NCI-H2107 treated with DMSO at 0.1 percent for 48 hours (cell line): ENCODE measurements around the gene CPT1A.

Experiments used
- DNase-seq: peaks from one replicate; lab custom pipeline; 2025; ENCODE audit not compliant: unreplicated experiment; lab: John Stamatoyannopoulos, UW

The CPT1A gene

DNA sequence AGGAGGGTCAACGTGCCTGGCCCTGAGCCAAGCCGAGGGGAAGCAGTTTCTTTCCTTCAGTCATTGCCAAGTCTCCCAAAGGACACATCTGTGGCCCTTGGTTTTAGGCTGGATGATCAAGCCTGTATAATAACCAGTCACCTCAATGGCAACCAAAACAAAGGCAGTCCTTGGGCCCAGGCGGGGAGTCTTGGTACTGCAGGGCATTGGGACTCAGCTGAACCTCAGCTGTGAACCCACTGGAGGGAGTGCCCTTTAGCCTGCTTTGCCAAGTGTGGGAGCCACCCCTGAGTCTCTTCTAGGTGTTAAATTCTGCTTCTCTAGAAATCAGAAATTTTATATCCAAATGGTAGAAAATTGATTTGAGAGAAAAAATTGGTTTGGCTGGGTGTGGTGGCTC is 36.9 kb downstream of the CPT1A start:
- no peak for DNase-seq

DNA sequence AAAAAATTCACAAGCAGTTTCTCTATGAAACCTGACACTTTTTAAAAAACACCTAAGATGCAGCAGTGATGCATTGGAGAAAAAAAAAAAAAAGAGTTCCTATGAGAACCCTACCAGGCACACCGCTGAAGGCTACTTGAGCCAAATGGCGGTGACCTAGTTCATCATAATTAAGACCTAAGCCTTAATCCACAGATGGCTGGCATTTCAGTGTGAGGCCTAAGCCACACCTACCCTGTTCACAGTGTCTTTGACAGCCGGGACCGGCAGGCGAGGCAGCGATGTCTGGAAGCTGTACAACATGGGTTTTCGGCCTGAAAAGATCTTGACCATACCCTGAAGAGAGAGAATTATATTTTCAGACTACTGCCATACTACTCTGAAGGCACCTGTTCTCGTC is 38.0 kb downstream of the CPT1A start:
- DNase-seq, result no peak

DNA sequence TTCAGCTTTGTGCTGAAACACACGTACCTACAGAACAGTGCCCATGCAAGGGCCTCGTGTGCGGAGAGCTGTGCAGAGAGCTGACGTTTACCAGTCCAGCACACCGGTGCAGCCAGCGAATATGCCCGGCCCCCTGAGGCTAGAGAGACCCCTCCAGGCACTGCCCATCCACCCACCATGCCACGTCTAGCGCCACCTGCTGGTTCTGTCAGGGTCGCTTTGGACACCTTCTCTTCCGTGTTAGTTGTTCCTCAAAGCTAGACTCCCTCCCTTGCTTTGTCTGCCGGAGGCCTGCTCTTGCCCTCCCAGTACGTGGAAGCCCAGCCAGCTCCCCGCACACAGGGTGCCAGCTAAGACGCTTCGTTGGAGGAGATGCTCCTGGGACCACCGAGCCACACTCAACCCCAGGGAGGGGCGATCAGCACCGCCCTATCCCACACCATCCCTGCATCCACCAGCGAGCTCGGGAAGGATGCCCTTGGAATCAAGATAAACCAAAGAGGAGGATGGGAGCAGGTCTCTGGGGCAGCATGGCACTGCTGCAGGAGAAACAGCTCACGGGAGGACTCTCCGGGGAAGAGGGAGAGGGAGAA is 43.4 kb downstream of the CPT1A start:
- DNase-seq, result no peak

DNA sequence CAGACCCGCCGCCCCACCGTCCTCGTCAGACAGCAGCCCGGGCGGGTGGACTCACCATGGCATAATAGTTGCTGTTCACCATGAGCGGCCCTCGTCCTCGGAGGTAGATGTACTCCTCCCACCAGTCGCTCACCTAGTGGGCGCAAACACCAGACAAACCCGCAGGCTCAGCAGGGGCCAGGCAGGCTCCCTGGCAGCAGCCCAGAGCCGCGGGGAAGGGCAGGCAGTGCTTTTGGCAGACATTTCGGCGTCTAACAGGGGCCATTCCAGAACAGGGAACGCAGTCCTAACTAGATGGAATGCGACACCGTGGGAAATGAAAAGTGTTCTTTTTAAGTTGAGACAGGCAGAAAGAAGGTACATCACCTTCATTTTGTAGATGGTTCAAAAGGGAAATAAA is 44.9 kb downstream of the CPT1A start:
- no peak for DNase-seq

DNA sequence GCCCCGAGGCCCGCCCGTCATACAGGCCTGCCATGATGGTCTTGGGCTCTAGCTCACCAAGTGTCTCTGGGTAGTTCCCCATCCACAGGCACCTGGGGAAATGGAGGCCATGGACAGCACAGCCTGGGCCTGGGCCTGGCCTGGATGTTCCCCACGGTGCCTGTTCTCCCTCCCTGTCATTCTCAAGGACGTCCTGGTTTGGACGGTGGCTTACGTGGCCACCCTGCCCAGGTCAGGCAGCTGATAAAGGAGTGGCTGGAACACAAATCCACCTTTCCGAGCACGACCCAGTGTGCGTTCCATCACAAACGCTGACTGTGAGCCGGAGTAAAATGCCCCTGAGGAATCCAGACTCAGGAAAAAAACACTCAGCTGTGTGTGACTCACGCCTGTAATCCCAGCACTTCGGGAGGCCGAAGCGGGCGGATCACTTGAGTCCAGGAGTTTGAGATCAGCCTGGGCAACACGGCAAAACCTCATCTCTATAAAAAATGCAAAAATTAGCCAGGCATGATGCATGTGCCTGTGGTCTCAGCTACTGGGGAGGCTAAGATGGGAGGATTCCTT is 49.2 kb downstream of the CPT1A start:
- no peak for DNase-seq

DNA sequence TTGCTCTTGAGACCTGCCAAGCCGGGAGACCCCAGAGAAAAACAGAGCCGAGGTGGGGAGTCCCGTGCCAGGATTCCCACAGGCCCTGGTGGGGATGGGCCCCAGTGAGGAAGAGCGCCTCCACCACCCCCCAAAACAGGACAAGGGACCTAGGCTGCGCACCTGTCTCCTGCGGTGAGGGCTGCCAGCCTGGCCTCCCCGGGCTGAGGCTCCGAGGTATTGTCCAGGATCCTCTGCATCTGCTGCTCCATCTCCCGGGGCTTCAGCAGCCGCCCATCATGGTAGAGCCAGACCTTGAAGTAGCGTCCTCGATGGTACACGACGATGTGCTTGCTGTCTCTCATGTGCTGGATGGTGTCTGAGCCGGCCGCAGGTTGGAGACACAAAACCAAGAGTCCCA is 57.1 kb downstream of the CPT1A start:
- no peak for DNase-seq

DNA sequence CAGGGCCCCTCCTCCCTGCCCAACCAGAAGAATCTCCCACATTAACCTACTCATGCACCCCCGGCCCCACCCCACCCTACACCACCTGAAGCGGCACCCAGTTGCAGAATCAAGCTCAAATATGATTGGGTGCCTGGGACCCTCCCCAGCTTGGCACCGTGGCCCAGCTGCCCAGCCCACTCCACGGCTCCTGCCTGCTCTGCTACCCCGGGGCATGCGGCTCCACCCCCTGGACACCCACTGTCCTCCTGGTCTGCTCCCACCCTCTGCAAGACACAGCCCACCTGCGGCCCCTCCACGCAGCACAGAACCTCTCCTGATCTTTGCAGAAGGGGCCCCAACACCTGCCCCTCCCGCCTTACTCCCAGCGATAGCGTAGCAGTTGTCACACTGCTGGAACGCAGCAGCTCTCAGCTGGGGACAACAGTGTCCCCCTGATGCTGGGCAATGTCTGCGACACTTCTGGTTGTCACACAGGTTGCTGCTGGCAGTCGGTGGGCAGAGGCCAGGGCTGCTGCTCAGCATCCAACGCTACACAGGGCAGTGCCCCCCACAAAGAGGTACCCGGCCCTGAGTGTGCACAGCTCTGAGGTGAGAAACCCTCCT is 58.4 kb downstream of the CPT1A start:
- DNase-seq, result no peak

DNA sequence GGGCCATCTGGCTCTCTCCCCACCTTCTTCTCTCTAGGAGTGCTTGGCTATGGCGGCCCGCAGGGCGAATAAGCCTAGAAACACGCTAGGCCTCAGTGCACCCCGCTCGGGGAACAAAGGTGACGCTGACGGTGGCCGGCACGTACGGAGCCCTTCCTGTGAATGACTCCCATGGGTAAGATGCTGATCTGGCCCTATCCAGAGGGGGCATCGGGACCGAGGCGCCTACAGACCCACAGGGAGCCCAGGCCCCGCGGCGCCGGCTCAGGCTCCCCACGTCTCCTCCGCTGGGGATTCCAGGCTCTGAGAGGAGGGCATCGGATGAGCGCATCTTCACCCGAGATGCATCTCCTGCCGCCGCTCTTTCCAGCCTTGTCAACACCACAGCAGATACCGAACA is 59.0 kb downstream of the CPT1A start:
- DNase-seq, result no peak

DNA sequence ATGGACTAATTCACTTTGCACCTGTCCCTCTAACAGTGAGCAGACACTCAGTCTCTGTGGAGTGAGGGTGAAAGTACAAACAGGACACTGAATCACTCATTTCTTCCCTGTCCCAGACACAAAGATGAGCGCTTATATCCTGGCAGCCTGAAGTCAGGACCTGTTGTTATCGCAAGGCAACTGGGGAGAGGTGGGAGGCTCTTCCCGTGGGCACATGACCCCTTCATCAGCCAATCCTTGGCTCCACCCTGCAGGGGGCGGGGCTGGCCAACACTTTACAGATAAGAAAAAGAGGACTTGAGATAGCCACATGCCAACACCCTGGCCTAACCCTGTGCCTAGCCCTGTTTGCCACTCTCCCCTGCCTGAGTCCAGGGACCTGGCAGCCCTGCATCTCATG is 60.9 kb downstream of the CPT1A start:
- no peak for DNase-seq

DNA sequence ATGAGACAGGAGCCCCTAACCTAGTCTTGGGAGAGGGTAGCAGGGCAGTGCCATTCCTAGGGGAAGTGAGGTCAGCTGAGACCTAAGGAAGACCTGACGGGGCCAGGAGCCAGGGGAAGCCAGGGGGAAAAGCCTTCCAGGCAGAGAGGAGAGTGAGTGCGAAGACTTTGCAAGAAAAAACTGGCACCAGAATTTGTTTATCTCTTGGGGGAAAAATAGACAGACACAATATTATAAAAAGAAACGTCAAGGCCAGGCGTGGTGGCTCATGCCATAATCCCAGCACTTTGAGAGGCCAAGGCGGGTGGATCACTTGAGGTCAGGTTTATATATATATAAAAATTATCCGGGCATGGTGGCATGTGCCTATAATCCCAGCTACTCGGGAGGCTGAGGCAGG is 63.5 kb downstream of the CPT1A start:
- no peak for DNase-seq

DNA sequence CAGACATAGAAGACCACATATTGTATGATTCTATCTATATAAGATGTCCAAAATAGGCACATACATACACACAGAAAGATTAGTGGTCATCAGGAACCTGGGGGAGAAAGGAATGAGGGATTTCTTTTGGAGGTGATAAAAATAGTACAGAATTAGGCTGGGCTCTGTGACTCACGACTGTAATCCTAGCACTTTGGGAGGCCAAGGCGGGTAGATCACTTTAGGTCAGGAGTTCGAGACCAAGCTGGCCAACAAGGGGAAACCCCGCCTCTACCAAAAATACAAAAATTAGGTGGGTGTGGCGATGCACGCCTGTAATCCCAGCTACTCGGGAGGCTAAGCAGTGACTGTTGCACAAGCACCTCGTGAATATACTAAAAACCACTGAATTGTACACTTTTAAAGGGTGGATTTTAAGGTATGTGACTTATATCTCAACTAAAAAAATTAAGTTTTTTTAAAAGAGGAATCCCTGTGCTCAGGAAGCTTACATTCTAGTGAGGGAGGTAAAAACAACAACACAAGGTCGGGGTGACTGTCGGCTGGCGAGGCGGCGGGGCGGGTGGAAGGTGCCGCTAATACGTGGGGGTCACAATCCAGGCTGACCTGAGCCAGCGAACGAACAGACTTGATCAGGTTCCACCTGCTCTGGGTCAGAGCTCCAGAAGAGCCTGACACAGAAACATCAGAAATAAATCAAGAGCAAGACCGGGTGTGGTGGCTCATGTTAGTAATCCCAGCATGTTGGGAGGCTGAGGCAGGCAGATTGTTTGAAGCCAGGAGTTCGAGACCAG is 65.1 kb downstream of the CPT1A start:
- no peak for DNase-seq

DNA sequence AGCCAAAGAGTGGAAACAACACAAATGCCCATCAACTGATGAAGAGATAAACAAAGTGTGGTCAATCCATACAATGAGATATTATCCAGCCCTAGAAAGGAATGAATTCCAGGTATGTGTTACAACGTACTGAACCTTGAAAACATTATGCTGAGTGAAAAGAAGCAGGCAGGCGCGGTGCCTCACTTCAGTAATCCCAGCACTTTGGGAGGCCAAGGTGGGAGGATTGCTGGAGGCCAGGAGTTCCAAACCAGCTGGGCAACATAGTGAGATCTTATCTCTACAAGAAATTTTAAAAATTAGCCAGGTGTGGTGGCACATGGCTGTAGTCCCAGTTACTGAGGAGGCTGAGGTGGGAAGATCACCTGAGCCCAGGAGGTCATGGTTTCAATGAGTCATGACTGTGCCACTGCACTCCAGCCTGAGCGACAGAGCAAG is 65.7 kb downstream of the CPT1A start:
- no peak for DNase-seq

DNA sequence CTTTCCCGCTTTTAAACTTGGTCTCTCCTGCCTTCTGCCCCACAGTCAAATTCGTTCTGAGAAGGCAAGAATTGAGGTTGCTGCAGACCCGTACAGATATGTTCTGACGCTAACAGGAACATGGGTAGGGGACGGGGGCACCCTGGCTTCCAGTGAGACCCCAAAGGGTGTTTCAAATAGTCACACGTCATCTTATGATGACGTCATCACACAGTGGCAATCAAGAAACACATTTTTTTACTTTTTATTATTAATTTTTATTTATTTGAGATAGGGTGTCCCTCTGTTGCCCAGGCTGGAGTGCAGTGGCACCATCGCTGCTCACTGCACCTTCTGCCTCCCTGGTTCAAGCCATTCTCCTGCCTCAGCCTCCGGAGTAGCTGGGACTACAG is 67.5 kb downstream of the CPT1A start:
- no peak for DNase-seq

DNA sequence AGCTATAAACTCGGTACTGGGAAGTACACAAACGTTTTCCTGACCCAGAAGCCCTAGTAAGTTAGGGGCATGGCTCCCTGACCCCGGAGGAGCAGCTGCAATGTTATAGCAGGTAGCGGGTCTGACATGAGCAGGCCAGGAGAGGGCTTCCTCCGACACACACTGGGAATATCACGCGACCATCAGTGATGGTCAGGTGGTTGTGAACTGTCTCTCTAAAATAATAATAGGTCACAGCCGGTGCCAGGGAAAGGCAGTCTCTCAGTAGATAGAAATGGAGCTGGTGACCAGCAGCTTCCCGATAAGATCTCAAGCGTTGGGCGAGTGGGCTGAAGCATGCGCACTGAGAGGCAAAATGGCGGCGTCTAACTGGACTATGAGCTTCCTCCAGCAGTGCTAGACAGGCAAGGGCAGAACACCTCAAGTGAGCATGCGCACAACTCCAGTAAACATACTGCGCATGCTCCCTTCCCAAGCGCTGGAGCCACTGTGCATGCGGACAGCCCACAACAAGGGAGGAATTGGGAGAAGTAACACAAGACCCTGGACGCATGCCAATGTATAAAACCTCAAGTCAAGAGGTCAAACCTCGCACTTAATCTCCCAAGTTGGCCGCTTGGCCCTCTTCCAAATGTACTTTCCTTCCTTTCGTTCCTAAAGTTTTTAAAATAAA is 68.1 kb downstream of the CPT1A start:
- DNase-seq, result no peak

DNA sequence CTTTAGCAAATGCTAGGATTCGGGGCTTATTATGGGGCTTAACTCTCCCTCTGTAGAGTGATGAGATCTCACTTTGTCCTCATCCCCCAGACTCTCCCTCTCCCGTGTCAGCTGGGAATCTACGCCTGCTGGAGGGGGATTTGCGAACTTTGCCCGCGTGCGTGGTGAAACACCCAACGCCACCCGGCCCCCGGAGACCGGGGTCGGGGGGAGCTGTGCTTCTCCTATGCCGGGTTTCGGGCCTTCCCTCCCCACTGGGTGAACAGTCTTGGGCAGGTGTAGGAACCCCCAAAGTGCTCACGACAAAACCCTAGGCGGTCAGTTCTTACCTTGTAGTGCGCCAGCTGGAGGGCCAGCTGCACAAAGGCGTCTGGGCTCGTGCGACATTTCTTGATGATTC is 68.8 kb downstream of the CPT1A start:
- DNase-seq, result no peak

DNA sequence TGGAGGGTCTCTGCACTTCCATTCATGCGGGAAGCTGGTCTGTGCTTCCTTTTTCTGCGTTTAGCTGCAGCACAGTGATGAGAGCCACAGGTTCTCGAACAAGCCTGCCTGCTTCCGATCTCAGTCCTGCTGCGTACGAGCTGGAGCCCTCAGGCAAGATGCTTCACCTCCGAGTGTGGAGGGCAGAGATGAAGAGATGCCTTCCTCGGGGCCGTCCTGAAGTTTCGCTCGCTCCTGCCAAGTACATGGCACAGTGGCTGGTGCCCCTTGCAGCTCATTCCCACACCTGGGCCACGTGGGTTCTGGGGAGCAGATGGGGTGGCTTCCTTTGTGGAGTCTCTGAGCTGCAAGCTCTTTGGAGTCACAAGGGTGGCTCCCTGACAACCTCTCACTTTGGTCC is 70.9 kb downstream of the CPT1A start:
- DNase-seq, result no peak

DNA sequence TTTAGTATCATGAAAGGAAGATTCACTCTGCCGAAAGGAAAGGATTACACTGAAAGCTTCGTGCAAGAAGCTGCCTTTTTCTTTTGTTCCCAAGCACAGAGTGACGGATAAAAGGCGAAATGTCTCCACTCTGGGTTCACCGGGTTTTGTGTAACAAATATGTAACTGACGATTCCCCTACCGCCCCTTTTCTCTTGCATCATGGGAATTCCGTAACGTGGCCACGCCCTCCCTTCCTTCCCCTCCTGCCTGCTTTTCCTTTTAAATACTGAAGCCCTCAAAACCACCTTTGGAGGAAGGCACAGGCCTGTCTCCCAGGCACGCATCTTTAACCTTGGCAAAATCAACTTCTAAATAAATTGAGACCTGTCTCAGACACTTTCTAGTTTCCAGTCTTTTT is 74.0 kb downstream of the CPT1A start:
- no peak for DNase-seq

DNA sequence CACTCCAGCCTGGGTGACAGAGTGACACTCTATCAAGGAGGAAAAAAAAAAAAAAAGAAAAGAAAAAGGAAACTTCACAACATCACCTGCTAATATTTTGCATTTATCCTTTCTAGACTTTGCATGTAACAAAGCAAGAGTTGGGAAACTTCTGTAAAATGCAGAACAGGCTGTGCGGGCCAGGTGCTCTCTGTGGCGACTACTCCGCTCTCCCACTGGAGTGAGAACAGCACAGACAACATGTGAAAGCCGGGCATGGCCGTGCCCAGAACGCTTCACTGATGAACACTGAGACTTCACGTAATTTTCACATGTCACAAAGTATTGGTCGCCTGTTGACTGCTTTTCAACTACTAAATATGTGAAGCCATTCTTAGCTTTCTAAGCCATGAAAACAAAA is 74.9 kb downstream of the CPT1A start:
- DNase-seq, result no peak

DNA sequence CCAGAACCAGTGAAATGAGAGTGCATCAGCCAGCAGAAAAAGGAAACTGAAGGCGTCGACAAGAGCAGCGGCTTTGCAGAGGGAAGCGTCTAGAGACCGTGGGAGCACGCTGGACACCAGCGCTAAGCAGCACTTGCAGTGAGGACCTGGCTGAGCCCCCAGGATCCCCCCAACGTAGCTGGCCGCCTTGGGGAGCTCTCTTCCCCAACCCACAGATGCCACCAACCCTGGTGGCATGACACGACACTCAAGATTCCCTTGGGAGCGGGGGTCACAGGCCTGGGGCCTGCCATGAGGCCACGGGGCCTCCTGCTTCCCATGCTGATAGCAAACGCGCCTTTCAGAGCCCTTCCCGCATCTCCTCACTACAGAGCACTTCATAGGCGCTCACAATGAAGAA is 77.0 kb downstream of the CPT1A start:
- DNase-seq, result no peak

DNA sequence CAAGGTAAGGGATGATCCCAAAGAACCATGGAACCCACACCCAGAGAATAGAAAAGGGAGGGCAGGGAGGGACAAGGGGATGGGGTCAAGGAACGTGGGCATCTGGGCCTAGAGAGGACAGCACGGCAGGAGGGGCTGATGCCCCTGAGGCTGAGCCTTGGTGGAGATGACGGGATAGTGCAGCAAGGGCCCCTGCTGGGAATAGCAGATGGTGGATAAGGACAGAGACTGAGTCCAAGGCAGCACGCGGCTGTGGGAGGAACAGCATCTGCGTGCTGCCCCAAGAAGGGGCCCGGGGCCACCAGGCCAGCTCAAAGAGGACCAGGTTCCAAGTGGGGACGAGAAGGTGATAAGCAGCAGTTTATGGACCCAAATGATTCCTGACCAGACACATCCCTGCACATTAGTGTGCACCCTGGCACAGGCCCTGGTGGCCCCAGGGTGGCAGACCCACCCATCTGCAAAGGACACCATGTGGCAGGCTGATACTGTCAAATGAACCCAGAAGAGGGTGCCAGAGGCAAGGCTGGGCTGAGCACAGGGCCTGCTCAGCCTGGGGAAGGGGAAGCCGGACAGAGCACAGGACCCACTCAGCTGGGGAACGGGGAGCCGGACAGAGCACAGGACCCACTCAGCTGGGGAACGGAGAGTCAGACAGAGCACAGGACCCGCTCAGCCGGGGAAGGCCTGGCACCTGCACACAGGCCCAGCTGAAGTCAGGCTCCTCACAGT is 77.6 kb downstream of the CPT1A start:
- DNase-seq, result no peak

DNA sequence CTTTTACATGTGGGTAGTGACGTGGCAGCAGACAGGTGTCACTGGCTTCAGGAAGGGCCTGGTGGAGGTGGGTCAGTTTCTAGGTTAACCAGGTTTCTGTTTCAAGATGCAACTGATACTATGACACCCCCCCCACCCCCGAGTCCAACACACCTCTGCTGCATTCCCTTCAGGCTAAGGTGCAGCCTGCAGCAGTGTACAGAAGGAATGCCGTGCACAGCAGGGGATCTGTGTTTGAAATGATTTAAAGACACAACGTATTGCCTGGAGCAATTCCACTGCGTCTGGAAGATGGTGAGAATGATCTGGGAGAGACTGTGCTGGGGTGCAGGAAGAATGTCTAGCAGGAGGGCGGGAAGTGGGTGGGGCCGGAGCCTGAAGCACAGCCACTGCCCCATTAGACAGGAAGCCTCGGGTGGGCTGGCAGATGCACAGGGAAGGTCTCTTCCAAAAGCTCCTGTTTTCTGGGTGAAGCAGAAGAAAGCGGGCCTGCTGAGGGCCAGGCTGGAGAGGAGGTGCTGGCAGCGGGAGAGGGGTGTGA is 78.5 kb downstream of the CPT1A start:
- DNase-seq, result no peak
